ENCODE measurements around the gene KCNH5. TPM values are rescaled to one million over a fixed set of nuclear protein-coding genes. Genes with fewer than 3 reads are reported as not detected.

KCNH5 gene
- total RNA-seq, 1 donor from 2014 or later = 2.4 TPM

GRCh38 chr14:62739647-62740046, 305.6 kb downstream of the KCNH5 start:
- no peak for DNase-seq (ENCODE audit: low read depth)
- H3K4me1 Mint-ChIP-seq (ENCODE audit: low read depth, unreplicated experiment) = peaks cover 12% of the 10 kb centered on the region
- H3K36me3 ChIP-seq (ENCODE audit: insufficient read depth, low read length) = no peaks in the 10 kb centered on the region
- no peaks in the 10 kb centered on the region for H3K9me3 ChIP-seq (ENCODE audit: insufficient read depth, low read depth, low read length)
- FAIRE-seq = no peak
- no peaks in the 10 kb centered on the region for H3K27me3 ChIP-seq (ENCODE audit: insufficient read depth, low read length)
- H3K4me1 ChIP-seq (ENCODE audit: insufficient read depth, low read length) = no peaks in the 10 kb centered on the region
- no peak overlapping the region for H3K27ac ChIP-seq (ENCODE audit: low read depth, low read length)
- no peak overlapping the region for H3K27ac Mint-ChIP-seq (ENCODE audit: unreplicated experiment)
- no peaks in the 10 kb centered on the region for H3K27me3 Mint-ChIP-seq (ENCODE audit: low read depth, unreplicated experiment)
- H3K9me3 Mint-ChIP-seq (ENCODE audit: unreplicated experiment) = no peaks in the 10 kb centered on the region
- H3K4me3 Mint-ChIP-seq (ENCODE audit: unreplicated experiment) = no peak overlapping the region
- H3K4me2 ChIP-seq (ENCODE audit: low read length) = no peak overlapping the region
- H3K9ac ChIP-seq (ENCODE audit: low read length) = no peak overlapping the region
- no peaks in the 10 kb centered on the region for H3K79me2 ChIP-seq (ENCODE audit: insufficient read depth, low read length)
- no peak overlapping the region for H3K4me3 ChIP-seq (ENCODE audit: insufficient read depth, low read depth, low read length)
- no peak overlapping the region for H2AFZ ChIP-seq (ENCODE audit: low read depth, low read length)
- no peaks in the 10 kb centered on the region for H3K36me3 Mint-ChIP-seq (ENCODE audit: low read depth, unreplicated experiment)
- no peak for TF ChIP-seq CTCF (IDR thresholded peaks at IDR 0.05; ENCODE audit: insufficient read depth, low read depth, low read length)
- TF ChIP-seq EZH2 (IDR thresholded peaks at IDR 0.05; ENCODE audit: insufficient read depth, low read length) = no peak
- no peaks in the 10 kb centered on the region for H4K20me1 ChIP-seq (ENCODE audit: insufficient read depth, low read length)

DNA sequence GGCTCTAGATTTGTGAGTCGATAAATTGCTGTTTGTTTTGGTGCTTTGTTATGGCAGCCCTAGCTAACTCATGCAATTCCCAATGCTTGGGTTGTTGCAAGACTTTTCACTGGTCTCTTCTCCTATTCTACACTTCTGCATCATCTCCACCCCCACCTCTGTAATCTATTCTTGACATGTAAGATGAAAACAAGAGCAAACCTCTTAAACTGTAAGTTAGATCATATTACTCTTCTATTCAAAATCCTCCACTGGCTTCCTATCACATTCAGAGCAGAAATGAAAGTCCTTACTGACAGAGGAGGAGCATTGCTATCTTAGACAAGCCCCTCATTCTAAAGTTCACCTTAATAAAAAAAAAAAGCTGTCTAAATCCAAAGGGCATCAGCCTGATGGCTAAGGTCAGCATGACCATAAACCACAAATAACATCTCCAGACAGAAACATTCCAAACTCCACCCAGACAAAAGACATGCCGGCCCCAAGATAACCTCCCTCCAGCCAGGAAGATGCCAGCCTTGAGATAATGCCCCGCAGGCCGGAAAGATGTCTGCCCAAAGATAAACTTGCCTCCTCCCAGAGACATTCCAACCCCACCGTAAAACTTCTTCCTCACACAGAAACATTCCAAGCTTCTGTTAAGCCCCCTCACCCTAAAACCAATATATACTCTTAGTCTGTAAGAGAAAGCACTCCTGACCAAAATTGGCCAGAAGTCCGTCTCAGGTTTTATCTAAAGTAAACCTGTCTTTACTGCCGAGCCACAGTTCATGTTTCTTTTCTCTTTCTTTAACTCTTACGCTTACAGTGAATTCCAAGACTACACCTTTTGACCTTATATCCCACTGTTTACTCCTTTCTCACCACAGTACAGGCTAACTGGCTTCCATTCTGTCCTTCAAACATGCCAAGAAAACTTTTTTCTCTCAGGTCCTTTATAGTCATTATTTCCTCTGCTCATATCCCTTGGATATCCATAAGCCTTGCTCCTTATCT, 308.9 kb downstream of the KCNH5 start:
- Mint-ChIP-seq H3K36me3 (ENCODE audit: low read depth, unreplicated experiment) (no peaks in the 10 kb centered on the region), H3K9me3 (ENCODE audit: unreplicated experiment) (no peaks in the 10 kb centered on the region), H3K27ac (ENCODE audit: unreplicated experiment) (peak overlapping the region; percentile 88), H3K4me3 (ENCODE audit: unreplicated experiment) (no peak overlapping the region), H3K4me1 (ENCODE audit: low read depth, unreplicated experiment) (peaks cover 12% of the 10 kb centered on the region), H3K27me3 (ENCODE audit: low read depth, unreplicated experiment) (no peaks in the 10 kb centered on the region)
- H3K9me3 ChIP-seq (ENCODE audit: insufficient read depth, low read depth, low read length) = no peaks in the 10 kb centered on the region
- FAIRE-seq = no peak
- no peaks in the 10 kb centered on the region for H3K4me1 ChIP-seq (ENCODE audit: insufficient read depth, low read length)
- DNase-seq (ENCODE audit: low read depth) = peak; percentile 10
- H3K4me3 ChIP-seq (ENCODE audit: insufficient read depth, low read depth, low read length) = no peak overlapping the region
- no peaks in the 10 kb centered on the region for H4K20me1 ChIP-seq (ENCODE audit: insufficient read depth, low read length)
- H3K9ac ChIP-seq (ENCODE audit: low read length) = no peak overlapping the region
- H3K27ac ChIP-seq (ENCODE audit: low read depth, low read length) = no peak overlapping the region
- no peaks in the 10 kb centered on the region for H3K79me2 ChIP-seq (ENCODE audit: insufficient read depth, low read length)
- TF ChIP-seq CTCF (IDR thresholded peaks at IDR 0.05; ENCODE audit: insufficient read depth, low read depth, low read length) = no peak
- TF ChIP-seq EZH2 (IDR thresholded peaks at IDR 0.05; ENCODE audit: insufficient read depth, low read length) = no peak
- H3K4me2 ChIP-seq (ENCODE audit: low read length) = no peak overlapping the region
- no peak overlapping the region for H2AFZ ChIP-seq (ENCODE audit: low read depth, low read length)
- no peaks in the 10 kb centered on the region for H3K27me3 ChIP-seq (ENCODE audit: insufficient read depth, low read length)
- no peaks in the 10 kb centered on the region for H3K36me3 ChIP-seq (ENCODE audit: insufficient read depth, low read length)

DNA sequence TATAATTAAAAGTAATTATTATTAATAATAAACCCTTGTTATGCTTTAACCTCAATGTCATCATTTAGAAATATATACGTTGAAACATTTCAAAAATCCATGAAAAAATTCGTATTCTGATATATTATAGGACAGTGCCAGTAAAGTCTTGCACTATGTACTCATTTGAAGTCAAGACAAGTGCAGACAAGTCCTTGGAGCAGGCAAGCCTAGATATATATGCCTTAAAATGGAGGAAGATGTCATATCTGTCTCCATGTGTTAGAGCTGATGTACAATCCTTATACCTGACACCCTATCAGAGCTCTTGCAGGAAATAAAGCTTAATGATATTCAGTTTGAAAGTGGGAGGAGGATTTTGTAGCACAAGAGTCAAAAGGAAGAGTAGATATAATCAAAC, 310.4 kb downstream of the KCNH5 start:
- Histone ChIP-seq H3K36me3 (ENCODE audit: insufficient read depth, low read length) (no peaks in the 10 kb centered on the region), H3K9me3 (ENCODE audit: insufficient read depth, low read depth, low read length) (no peaks in the 10 kb centered on the region), H3K4me1 (ENCODE audit: insufficient read depth, low read length) (no peaks in the 10 kb centered on the region), H4K20me1 (ENCODE audit: insufficient read depth, low read length) (no peaks in the 10 kb centered on the region), H3K27me3 (ENCODE audit: insufficient read depth, low read length) (no peaks in the 10 kb centered on the region), H3K9ac (ENCODE audit: low read length) (no peak overlapping the region), H3K4me3 (ENCODE audit: insufficient read depth, low read depth, low read length) (no peak overlapping the region), H2AFZ (ENCODE audit: low read depth, low read length) (no peak overlapping the region), H3K79me2 (ENCODE audit: insufficient read depth, low read length) (no peaks in the 10 kb centered on the region), H3K27ac (ENCODE audit: low read depth, low read length) (no peak overlapping the region), H3K4me2 (ENCODE audit: low read length) (no peak overlapping the region)
- FAIRE-seq = no peak
- TF ChIP-seq CTCF (IDR thresholded peaks at IDR 0.05; ENCODE audit: insufficient read depth, low read depth, low read length) (no peak), EZH2 (IDR thresholded peaks at IDR 0.05; ENCODE audit: insufficient read depth, low read length) (no peak)
- H3K27ac Mint-ChIP-seq (ENCODE audit: unreplicated experiment) = no peak overlapping the region
- H3K9me3 Mint-ChIP-seq (ENCODE audit: unreplicated experiment) = no peaks in the 10 kb centered on the region
- H3K4me3 Mint-ChIP-seq (ENCODE audit: unreplicated experiment) = no peak overlapping the region
- DNase-seq (ENCODE audit: low read depth) = no peak
- peaks cover 12% of the 10 kb centered on the region for H3K4me1 Mint-ChIP-seq (ENCODE audit: low read depth, unreplicated experiment)
- no peaks in the 10 kb centered on the region for H3K27me3 Mint-ChIP-seq (ENCODE audit: low read depth, unreplicated experiment)
- no peaks in the 10 kb centered on the region for H3K36me3 Mint-ChIP-seq (ENCODE audit: low read depth, unreplicated experiment)

Data from astrocyte (in vitro differentiated cells and primary cell).